Measurements from ENCODE around the gene DRG2. TPM values are rescaled to one million over a fixed set of nuclear protein-coding genes. Genes with fewer than 3 reads are reported as not detected.

The DRG2 gene
- total and polyA plus RNA-seq, 2 of the 8 experiments (the other 6 are each of a cell fraction or from before 2014, with no cell fraction given), result 44.6 to 47.8 TPM

DNA sequence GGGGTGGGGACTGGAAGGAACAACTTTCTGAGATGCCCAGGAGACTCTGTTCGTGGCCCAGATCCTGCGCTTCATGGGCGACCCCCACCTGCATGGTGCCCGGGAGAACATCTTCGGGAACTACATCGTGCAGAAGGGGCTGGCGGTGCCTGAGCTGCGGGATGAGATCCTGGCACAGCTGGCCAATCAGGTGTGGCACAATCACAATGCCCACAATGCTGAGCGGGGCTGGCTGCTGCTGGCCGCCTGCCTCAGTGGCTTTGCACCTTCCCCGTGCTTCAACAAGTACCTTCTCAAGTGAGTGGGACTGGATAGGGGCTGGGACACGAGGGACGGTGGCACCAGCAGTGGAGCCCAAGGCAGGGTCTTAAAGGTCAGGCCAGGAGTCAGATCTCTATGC is 58.1 kb downstream of the DRG2 start (continued):
- TF ChIP-seq, protein P1, sequence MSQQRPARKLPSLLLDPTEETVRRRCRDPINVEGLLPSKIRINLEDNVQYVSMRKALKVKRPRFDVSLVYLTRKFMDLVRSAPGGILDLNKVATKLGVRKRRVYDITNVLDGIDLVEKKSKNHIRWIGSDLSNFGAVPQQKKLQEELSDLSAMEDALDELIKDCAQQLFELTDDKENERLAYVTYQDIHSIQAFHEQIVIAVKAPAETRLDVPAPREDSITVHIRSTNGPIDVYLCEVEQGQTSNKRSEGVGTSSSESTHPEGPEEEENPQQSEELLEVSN (IDR thresholded peaks at IDR 0.05), result no peak
